HG03432 (cell line): ENCODE measurements around the gene CYP2U1.
"Not testable (repeated sequence)": the region's sequence is repeated elsewhere in the genome, so short reads cannot be mapped to it uniquely, and the experiment has no call there.

Experiments
- ATAC-seq: cut with Tn5 transposase; IDR thresholded peaks from one replicate; pipeline ENCODE4 v1.9.1; 2021; ENCODE audit warnings: mild to moderate bottlenecking, moderate library complexity; ENCODE audit not compliant: unreplicated experiment

The CYP2U1 gene

GRCh38 chr4:107930821-107931774 lies at the start of gene CYP2U1:
CYP2U1 (plus strand) TSS chr4:107931549; CDS start chr4:107931644, 95 bp downstream.
- peak; percentile 97 for ATAC-seq

- no peak for ATAC-seq
Observed at GRCh38 chr4:107885865-107886264, 45.5 kb upstream of the CYP2U1 start.

- no peak for ATAC-seq
Observed at GRCh38 chr4:107888237-107888636, 43.1 kb upstream of the CYP2U1 start.

GRCh38 chr4:107890779-107891178 lies 40.6 kb upstream of the CYP2U1 start:
- no peak for ATAC-seq

DNA sequence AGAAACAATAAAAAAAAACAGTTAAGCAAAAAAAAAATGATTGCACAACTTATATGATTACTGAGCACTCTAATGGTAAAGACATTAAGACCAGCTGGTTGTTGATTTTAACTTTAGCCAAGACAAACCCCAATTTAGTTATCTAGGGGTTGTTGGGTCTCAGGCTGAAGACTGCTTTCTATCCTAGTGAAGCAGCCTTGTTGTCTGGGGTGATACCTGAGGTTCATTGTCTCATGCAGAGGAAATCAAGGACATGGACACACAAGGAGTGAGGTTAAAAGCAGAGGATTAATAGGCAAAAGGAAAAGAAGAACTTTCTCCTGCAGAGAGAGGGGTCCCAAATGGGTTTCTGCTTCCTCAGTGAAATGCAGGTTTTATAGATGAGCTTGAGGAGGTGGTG lies 40.0 kb upstream of the CYP2U1 start:
- ATAC-seq, result no peak

DNA sequence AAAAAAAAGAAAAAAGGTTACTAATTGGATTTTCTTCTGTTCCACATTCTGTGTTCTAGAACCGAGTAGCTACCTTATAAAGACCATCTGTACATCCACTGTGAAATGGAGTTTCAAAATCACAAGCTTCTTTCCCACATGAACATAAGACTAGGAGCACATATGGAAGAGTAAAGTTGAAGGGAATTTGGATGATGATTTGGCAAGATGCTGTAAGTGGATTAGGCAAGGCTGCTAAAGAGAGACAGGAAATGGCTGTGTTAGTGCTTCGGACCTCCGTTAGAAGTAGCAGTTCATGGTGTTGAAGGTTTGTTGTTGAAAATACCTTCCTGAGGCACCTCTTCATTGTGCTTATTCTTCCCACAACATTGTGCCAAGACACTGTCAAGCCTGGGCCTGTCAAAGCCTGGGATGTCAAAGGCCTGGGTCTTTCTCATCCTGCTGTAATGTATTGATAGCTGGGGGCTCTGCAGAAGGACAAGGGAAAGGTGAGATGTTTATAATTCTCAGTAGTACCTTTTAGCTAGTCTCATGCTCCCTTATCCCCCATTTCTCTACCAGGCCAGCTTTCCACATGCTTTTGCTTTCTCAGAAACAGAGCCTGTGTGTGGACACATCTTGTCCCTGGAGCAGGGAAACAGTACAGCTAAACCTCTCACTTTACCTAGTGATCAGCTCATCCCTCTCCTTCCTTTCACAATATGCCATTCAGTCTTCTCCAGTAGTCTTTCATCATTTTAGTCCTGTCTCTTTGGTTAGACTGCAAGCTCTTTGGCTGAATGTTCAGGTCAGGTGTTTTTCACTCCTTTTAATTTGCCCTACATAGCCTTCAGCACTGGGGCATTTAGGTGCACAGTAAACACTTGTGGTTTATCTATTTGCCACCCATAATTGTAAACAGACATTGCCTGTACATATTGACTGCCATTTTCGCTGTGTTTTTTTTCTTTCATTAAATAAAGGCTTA lies 37.9 kb upstream of the CYP2U1 start:
- ATAC-seq, result no peak

DNA sequence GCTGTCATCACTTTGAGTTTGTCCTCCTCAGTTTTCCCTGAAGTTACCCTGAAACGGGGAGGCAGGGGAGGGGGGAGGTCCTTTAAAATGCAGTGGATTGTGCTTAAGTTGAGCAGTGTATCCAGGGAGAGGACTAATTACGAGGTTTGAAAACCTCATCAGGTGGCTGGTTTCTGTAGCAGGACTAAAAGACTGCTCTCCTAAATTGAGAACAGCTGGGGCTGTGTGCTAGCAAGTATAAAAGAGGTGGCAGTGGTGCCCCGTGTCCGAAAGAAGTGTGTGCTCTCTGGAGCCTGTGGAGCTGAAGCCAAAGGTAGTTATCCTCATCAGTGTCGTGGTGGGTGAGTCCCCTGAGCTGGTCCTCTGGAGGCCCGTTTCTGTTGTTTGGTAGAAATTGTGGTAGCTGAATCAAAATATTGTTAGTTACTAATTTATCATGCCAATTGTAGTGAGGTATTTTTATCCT lies 37.2 kb upstream of the CYP2U1 start:
- ATAC-seq, result no peak

DNA sequence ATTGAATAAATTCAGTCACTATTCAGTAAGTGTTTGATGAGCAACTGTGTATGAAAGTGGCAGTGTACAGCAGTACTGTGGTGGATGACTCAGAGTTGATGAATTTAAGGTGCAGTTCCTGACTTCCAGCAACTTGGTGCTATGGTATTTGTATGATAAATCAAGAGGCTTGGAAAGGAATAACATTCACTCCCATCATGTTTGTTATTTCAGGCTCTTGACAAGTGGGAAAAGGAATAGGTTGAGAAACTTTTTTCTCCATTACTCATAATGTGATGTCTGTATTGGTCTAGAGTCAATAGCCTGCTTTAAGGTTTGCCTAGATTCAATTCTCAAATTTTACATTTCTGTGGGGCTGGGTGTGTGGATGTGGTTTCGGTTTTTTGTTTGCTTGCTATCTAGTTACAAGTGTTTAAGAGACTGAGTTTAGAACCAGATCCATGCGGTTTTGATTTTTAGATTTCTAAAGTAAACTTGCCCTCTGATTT lies 35.1 kb upstream of the CYP2U1 start:
- ATAC-seq, result peak; percentile 73

DNA sequence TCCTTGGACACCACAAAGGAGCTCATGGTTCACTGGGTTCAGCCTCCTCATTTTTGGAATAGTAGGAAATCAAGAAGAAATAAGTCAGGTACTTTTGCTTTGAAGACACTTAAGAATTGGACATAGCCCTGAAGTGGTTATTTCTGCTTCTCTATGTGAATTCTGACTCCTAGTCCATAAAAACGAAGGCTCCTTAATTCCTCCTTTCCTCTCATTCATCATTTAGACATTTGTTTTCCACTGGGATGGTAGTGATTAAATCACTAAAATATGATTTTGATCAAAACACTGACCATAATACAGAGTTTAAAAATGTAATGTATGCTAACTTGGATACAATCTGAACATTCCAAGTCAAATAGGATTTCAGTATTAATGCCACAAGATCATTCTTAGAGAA lies 34.7 kb upstream of the CYP2U1 start:
- no peak for ATAC-seq

GRCh38 chr4:107897823-107898222 lies 33.5 kb upstream of the CYP2U1 start:
- no peak for ATAC-seq

- ATAC-seq, result no peak
Observed at GRCh38 chr4:107900067-107900466, 31.3 kb upstream of the CYP2U1 start.

DNA sequence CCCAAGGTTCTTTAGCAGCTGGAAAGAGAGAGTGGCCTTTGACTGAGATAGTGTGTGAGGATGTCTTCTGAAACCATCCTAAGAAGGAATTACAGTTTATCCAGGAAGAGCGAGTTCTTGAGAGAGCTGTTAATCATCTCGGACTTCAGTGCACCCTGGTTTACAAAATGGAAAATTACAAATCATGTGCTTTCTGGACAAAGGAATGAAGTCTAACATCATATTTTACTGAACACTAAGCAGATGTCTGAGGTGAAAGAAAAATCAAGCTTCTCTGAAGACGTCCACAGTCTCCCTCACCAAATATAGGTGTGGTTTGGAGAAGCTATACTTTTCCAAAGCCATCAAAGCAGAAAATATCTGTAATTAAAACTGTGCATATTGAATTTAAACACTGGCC lies 30.8 kb upstream of the CYP2U1 start:
- no peak for ATAC-seq

DNA sequence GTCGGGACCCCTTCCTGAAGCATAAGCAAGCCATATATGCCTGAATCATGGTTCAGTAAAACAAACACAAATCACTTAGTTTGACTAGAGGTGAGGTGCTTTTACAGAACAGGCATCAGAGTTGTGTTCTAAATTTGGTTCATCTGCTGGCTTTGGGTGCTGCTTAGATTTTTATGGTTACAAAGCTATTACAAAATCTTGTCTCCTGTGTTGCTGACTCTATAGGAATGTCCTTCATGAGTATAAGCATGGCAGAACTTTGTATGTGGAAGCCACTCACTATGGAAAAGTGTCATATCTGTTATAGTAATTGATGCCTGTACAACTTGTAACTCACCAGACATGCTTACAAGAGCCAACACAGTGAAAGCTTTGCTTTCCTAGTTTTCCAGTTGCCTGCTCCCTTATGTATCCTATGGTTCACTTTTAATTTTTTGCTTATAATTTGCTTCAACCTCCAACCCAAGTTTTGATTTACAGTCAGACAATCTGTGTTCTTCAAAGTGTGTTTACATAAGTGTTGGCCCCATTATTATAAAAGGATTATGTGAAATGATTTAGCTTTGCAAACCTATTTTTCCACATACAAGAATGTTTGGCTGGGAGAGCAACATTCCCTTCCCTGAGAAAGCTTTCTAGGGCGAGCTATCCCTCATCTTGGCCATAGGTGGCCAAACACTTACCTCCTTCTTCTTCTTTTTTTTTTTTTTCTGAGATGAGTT lies 30.0 kb upstream of the CYP2U1 start:
- ATAC-seq, result no peak

DNA sequence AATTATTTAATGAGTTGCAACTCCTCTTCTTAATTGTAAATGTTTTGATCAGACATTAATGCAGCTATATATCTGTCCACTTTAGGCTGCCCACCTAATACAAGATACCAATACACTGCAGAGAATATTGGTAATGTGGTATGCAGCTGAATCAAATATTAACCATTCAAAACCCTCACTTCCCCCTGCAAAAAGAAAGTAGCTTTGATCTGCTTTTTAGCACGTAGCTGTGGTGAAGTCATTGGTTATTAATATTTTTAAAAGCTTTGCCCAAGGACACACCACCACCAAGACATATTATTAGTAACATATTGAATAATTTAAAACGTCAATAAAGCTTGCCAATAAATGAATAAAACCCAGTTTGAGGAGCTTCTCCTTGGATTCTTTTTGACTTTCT lies 28.6 kb upstream of the CYP2U1 start:
- peak; percentile 91 for ATAC-seq

DNA sequence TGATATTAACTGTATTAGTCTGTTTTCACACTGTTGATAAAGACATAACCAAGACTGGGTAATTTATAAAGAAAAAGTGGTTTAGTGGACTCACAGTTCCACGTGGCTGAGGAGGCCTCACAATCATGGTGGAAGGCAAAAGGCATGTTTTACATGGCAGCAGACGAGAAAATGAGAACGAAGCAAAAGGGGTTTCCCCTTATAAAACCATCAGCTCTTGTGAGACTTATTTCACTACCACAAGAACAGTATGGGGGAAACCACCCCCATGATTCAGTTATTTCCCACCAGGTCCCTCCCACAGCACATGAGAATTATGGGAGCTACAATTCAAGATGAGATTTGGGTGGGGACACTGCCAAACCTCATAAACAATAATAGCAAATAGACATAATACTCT lies 26.3 kb upstream of the CYP2U1 start:
- ATAC-seq, result not testable (repeated sequence)

GRCh38 chr4:107906458-107907100 lies 24.8 kb upstream of the CYP2U1 start:
- ATAC-seq, result no peak

DNA sequence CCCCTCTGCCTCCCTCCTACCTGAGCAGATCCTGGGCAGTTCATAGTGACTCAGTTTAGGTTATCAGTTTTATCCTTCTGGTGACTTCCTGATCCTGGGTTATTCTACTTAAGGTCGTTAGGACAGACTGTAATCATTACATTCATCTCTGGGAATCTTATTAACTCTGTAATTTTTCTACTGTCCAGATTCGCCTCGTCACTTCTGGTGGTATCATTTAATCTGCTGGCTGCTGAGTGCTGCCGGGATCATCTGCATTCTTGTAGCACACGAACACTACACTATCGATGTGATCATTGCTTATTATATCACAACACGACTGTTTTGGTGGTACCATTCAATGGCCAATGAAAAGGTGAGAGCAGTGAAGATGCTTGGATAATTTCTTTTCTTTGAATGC lies 23.0 kb upstream of the CYP2U1 start:
- no peak for ATAC-seq

DNA sequence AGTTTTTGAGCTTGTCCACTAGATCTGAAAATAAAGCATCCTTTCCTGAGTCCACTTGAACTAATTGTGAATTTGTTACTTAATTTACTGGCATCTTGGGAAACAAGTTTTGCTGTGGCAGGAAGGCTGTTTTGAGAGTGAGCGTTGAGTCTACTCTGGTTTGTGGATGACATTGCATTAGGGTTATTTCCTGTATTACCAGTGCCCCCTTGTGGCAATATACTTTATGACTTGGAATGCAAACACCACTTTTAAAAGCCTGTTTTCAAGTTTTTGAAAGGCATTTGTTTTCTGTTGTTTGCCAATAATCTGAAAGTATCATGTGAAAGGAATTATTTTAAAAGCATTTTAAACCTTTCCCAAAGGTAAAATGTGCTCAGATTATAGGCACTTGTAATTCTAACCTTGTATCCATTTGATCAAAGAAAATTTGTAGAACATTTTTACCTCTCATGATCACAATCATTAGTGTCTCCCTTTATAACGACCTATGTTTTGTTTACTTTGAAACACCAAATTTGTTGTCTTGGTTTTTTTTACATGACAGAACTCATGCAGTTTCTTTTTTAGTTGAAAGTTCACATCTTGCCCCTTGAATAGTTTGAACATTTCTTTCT lies 18.0 kb upstream of the CYP2U1 start:
- peak; percentile 89 for ATAC-seq

GRCh38 chr4:107915220-107915619 lies 16.1 kb upstream of the CYP2U1 start:
- ATAC-seq, result no peak

DNA sequence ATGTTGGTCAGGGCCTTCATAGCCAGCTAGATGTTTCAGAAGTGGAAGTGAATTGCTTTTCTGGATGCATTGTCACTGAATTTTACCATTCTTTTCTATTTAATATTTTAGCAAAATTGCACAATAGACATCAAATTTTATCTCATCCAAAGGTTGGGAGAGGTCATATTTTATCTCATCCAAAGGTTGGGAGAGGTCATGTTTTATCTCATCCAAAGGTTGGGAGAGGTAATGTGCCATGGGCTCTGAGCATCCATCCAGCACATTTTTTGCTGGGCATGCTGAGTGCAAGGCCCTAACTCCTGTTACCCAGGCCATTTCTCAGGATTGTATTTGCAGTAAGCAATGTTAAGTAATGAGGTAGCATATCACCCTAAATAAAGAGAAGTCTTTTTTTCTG lies 14.7 kb upstream of the CYP2U1 start:
- ATAC-seq, result no peak
